Stimulated activated CD8-positive, alpha-beta memory T cell treated with anti-CD3 and anti-CD28 coated beads, Interleukin-12 subunit alpha, Interleukin-12 subunit beta, amount 100 ng/mL, for 4 hours (primary cell): ENCODE measurements around the gene RUNX3.
A peak's percentile ranks its signal among the peaks of the same experiment; 100 is the strongest.

Source experiments
- DNase-seq: peaks from one replicate; pipeline ENCODE4 v3.0.0-alpha.2; 2020; ENCODE audit warnings: low read depth

RUNX3 gene

GRCh38 chr1:24928689-24929397, 1.2 kb downstream of the RUNX3 start:
- peak; percentile 46 for DNase-seq

GRCh38 chr1:24927988-24928688, 1.9 kb downstream of the RUNX3 start:
- DNase-seq: no peak

GRCh38 chr1:24927473-24927872, 2.6 kb downstream of the RUNX3 start:
- no peak for DNase-seq

DNA sequence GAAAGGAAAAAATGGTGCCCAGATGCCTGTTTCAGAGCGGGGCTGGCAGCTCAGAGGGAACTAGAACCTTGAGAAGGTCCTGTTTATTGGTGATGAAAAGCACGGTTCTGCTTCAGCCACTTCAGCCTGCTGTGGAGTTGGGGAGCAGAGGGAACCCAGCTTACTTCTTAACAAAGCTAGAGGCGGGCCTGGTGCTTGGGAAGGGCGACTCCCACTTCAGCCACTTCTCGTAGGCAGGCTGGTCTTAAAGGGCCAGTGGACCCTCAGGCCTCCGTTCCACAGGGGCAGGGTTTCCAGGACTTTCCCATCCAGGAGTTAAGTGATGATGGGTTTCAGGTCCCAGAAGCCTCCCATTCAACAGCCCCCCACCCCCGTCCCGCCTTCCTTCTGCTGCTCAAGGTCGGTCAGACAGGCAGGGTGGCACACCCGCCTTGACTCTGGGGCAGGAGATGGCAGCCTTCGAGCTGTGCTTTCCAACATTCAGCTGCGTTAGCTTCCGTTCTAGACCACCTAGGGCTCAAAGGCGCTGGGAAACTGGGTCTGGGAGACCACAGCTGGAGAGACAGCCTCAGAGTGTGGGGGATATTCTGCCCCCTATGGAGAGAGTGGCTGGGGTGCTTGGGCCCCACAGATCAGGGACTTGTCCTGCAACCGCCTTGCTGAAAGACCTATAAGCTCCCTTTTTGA, 3.4 kb downstream of the RUNX3 start:
- DNase-seq: no peak

DNA sequence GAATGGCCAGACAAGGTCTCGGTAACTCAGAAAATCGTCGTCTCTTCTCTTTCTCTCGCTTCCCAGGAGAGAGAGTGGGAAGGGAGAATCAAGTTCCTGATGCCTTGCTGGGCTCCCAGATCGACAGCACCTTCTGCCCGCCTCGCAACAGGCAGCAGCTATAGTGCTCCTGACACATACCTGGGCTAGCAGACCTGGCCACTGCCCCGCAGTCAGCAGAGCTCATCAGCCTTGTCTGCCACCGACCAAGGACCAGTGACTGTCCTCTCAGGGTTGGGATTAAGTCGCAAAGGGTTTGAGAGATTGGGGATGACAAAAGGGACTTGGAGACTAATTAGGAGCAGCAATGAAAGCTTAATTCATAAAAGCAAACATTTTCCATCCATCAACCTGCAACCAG, 4.1 kb downstream of the RUNX3 start:
- DNase-seq: no peak

- DNase-seq: peak; percentile 80
Measured at GRCh38 chr1:24925082-24925779, 4.8 kb downstream of the RUNX3 start.

DNA sequence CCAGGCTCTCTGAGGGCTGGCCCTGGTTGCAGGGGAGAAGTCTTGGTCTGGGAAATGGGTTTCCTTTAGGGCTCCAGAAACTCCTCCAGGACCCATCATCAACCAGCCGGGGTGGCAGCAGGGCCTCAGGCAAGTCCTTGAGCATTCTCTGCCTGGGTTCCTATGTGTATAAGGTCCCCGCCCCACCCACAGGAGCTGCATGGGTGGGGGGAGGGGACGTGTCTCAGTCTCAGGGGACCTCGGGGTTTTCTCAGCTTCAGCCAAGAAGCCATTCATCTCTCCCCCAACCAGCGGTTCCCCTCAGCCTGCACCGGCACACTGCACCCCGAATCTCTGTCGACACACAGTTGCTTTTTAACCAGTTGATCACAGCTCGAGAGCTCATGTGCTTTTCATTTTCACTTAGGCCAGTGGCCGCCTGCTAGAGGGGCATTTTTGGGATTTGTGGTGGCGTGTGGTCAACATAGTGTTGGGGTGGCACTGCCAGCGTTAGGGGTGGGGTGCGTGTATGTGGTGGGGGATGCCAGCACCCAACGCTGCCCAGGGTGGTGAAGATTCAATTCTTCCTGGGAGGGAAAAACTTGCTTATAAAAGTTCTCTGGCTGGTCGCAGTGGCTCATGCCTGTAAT, 6.5 kb downstream of the RUNX3 start:
- DNase-seq: no peak

GRCh38 chr1:24921938-24922662, 8.0 kb downstream of the RUNX3 start:
- no peak for DNase-seq

- no peak for DNase-seq
Measured at GRCh38 chr1:24921412-24921811, 8.7 kb downstream of the RUNX3 start.

- DNase-seq: no peak
Measured at GRCh38 chr1:24920533-24920925, 9.5 kb downstream of the RUNX3 start.

GRCh38 chr1:24919791-24920532, 10.1 kb downstream of the RUNX3 start:
- DNase-seq: no peak

DNA sequence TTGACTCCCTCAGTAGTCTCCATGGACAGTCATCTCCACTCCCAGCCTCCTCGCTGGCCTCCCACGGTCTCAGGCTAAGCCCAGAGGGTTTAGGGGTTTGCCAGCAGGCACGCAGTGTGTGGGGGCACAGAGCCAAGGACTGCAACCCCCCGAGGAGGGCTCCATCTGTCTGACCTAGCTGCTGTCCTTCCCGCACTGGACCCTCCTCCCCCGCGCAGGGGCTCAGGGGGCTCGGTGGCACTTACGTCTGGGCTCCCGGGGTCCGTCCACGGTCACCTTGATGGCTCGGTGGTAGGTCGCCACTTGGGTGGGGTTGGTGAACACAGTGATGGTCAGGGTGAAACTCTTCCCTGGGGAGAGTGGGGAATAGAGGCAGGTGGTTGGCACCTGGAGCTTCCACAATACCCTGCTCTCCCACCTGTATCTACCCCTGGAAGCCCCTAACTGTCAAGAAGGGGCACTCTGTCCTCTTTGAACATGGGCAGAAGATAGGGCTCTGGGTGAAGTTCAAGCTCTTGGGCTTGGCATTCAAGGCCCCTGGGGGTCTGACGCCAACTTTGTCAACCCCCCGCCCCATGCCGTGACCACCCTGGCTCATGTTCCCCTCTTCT, 11.0 kb downstream of the RUNX3 start:
- DNase-seq: no peak

GRCh38 chr1:24918370-24918769, 11.7 kb downstream of the RUNX3 start:
- no peak for DNase-seq

DNA sequence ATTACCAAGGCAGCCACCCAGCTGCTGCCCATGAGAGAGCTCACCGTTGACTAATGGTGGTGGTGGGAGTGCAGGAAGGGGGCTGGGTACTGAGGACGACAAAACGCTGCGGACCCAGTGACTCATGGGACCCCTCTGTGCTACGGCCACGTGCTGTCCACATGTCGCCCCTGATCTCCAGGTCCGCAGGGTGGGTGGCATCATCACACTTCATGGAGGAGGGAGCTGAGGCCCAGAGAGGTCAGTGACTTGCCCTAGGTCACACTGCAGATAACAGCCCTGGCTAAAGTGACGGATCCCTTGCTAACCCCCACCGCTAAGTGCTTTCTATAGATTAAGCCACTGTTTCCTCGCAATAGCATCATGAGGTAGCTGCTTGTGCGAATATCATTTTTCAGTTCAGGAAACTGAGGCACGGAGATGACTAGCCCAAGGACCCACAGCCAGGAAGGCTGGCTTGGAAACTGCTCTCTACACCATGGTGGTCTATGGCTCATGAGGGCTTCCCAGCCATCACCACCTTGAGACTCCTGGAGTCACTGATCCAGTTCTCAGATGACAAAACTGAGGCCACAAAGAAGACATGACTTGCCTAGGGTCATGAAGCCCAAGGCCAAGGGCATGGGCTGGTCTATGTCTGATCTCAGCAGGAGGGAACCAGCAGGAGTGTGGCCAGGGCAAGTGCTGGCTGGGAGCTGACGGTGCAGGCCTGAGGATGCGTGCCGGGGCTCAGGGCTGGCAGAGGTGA, 12.6 kb downstream of the RUNX3 start:
- no peak for DNase-seq

GRCh38 chr1:24915816-24916602, 14.1 kb downstream of the RUNX3 start:
- DNase-seq: no peak

DNA sequence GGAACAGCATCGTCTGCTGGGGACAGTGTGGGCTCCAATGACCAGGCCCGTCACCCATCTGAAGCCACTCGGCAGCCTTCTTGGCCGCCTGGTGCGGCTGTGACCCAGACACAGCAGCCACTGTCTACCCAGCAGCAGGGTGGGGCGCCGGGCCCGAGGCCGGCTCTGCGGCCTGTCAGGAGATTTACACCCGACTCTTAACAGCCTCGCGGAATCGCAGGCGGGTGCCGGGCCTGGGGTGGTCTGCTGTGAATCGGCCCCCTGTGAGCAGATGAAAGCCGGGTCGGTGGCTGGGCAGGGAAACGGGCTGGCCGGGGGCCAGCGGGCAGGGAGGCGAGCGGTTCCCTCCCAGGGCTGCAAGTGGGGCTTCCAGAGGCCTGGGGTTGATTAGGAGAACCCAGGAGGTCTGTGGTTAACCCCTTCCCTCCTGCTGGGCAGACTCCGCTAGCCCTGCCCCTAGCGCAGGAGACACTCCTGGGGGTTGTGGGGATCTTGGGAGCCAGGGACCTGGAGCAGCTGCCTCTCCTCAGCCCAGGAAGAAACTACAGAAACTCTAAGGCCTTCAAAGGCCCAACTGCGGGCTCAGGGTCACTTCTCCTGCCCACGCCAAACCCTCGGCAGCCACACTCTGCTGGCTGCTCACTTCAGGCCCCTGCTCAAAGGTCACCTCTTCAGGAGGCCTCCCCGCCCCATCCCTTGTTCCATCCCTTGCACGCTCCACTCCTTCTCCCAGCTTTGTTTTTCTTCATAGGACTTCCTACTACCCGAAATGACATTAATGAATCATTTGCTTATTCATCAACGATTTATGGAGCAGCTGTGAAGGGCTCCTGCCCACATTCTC, 15.6 kb downstream of the RUNX3 start:
- DNase-seq: no peak

GRCh38 chr1:24913616-24914225, 16.4 kb downstream of the RUNX3 start:
- no peak for DNase-seq
